ENCODE measurements around the gene SPRR1B.
"Not testable (repeated sequence)": the region's sequence is repeated elsewhere in the genome, so short reads cannot be mapped to it uniquely, and the experiment has no call there.

The SPRR1B gene

GRCh38 chr1:153040950-153041631, 10.1 kb downstream of the SPRR1B start, which contains the start of gene SPRR2D:
Gene SPRR2D (minus strand): TSS chr1:153041120. CDS start chr1:153040346, 774 bp downstream.
- peak; percentile 49 for DNase-seq (ENCODE audit: low spot score)

GRCh38 chr1:153049211-153049610, 18.2 kb downstream of the SPRR1B start:
- no peak for DNase-seq (ENCODE audit: low spot score)

GRCh38 chr1:153056111-153056510, 25.1 kb downstream of the SPRR1B start:
- DNase-seq (ENCODE audit: low spot score) = not testable (repeated sequence)

- DNase-seq (ENCODE audit: low spot score) = no peak
Observed at GRCh38 chr1:153057375-153057774, 26.4 kb downstream of the SPRR1B start, which contains the start of gene SPRR2A. Gene SPRR2A (minus strand): TSS chr1:153057512. CDS start chr1:153056735, 777 bp downstream.

GRCh38 chr1:153058154-153058553, 27.2 kb downstream of the SPRR1B start:
- DNase-seq (ENCODE audit: low spot score) = no peak

GRCh38 chr1:153058826-153059784, 28.1 kb downstream of the SPRR1B start:
- no peak for DNase-seq (ENCODE audit: low spot score)

GRCh38 chr1:153070243-153070642, 39.2 kb downstream of the SPRR1B start:
- DNase-seq (ENCODE audit: low spot score) = no peak

- no peak for DNase-seq (ENCODE audit: low spot score)
Observed at GRCh38 chr1:153071511-153071910, 40.5 kb downstream of the SPRR1B start, which contains the start of gene SPRR2B. Gene SPRR2B (minus strand): TSS chr1:153071611. CDS start chr1:153070839, 772 bp downstream.

GRCh38 chr1:153072806-153073726, 42.1 kb downstream of the SPRR1B start:
- no peak for DNase-seq (ENCODE audit: low spot score)

GRCh38 chr1:153081736-153082135, 50.7 kb downstream of the SPRR1B start:
- no peak for DNase-seq (ENCODE audit: low spot score)
